ENCODE data around the gene AFAP1. TPM values are rescaled to one million over a fixed set of nuclear protein-coding genes. Genes with fewer than 3 reads are reported as not detected.

Gene AFAP1
- total and polyA plus RNA-seq, 2 donors (not counting 1 experiment from before 2014, with no cell fraction given), result 0.03 to 0.44 TPM

DNA sequence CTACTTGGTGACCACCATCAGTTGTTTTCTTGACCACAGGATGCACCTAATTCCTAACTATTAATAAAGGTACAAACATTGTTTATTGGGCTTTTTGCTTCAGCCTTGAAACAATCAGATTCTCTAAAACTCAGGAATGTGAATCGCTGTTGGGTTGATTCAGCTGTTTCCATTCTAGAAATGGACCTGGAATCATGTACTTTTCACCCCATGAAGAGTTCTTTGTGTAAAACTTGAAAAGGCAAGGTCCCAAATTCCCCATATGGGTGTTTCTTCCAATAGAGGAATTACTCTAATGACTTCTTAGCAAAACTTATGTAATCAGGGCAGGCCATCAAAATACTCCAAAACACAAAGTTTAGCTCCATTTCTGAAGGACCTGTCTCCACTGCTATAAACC is 7.4 kb downstream of the AFAP1 start:
- ATAC-seq (ENCODE audit: low read depth) (no peak), DNase-seq (no peak)
- TF ChIP-seq, protein P1, sequence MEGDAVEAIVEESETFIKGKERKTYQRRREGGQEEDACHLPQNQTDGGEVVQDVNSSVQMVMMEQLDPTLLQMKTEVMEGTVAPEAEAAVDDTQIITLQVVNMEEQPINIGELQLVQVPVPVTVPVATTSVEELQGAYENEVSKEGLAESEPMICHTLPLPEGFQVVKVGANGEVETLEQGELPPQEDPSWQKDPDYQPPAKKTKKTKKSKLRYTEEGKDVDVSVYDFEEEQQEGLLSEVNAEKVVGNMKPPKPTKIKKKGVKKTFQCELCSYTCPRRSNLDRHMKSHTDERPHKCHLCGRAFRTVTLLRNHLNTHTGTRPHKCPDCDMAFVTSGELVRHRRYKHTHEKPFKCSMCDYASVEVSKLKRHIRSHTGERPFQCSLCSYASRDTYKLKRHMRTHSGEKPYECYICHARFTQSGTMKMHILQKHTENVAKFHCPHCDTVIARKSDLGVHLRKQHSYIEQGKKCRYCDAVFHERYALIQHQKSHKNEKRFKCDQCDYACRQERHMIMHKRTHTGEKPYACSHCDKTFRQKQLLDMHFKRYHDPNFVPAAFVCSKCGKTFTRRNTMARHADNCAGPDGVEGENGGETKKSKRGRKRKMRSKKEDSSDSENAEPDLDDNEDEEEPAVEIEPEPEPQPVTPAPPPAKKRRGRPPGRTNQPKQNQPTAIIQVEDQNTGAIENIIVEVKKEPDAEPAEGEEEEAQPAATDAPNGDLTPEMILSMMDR (IDR thresholded peaks at IDR 0.05), result no peak
- Mint-ChIP-seq H3K27ac (no peak overlapping the region), H3K27me3 (peaks cover 52% of the 10 kb centered on the region), H3K4me1 (no peaks in the 10 kb centered on the region), H3K4me3 (no peak overlapping the region), H3K9me3 (ENCODE audit: insufficient read depth) (no peaks in the 10 kb centered on the region)
- Histone ChIP-seq H2AFZ (ENCODE audit: insufficient read depth, low read depth, low read length, poor library complexity, severe bottlenecking) (no peak overlapping the region), H3K79me2 (ENCODE audit: control insufficient read depth, insufficient read depth, low read length) (no peaks in the 10 kb centered on the region), H3K27ac (ENCODE audit: low read length in 2 of 2) (no peak overlapping the region), H3K36me3 (replicated peaks in 1 of 2; ENCODE audit: control extremely low read depth in 1 of 2, control insufficient read depth in 1 of 2, extremely low read depth in 1 of 2, insufficient read depth in 2 of 2, low read length in 1 of 2) (no peaks in the 10 kb centered on the region), H3K9me3 (ENCODE audit: control extremely low read depth in 1 of 3, control insufficient read depth in 2 of 3, insufficient read depth in 1 of 3, low read length in 2 of 3) (no peaks in the 10 kb centered on the region), H4K20me1 (ENCODE audit: control insufficient read depth, insufficient read depth, low read length, poor library complexity, severe bottlenecking) (no peaks in the 10 kb centered on the region), H3K4me1 (ENCODE audit: control insufficient read depth in 2 of 2, insufficient read depth in 2 of 2, low read length in 2 of 2) (no peaks in the 10 kb centered on the region), H3K4me3 (ENCODE audit: control extremely low read depth in 1 of 5, extremely low read depth in 1 of 5, insufficient read depth in 1 of 5, low read depth in 2 of 5, low read length in 4 of 5) (no peak overlapping the region), H3K4me2 (replicated peaks; ENCODE audit: low read depth, low read length, poor library complexity, severe bottlenecking) (no peak overlapping the region), H3K9ac (ENCODE audit: low read length) (no peak overlapping the region), H3K27me3 (replicated peaks in 1 of 4; ENCODE audit: control extremely low read depth in 1 of 4, control insufficient read depth in 3 of 4, insufficient read depth in 4 of 4, low read length in 3 of 4) (peaks cover 0 to 10% (median 8%) of the 10 kb centered on the region in 4 experiments)
- POLR2A ChIA-PET, result no interaction called here
- WGBS (ENCODE audit: insufficient coverage), result no CpG with 5 or more reads among the region's 1 CpG
- intact Hi-C loops (cut with micrococcal nuclease), result loop anchor here (10.0 kb wide), 1 partner anchor 263 kb away; the partner anchor contains the start of gene SH3TC1
- CTCF ChIA-PET, result no interaction called here

DNA sequence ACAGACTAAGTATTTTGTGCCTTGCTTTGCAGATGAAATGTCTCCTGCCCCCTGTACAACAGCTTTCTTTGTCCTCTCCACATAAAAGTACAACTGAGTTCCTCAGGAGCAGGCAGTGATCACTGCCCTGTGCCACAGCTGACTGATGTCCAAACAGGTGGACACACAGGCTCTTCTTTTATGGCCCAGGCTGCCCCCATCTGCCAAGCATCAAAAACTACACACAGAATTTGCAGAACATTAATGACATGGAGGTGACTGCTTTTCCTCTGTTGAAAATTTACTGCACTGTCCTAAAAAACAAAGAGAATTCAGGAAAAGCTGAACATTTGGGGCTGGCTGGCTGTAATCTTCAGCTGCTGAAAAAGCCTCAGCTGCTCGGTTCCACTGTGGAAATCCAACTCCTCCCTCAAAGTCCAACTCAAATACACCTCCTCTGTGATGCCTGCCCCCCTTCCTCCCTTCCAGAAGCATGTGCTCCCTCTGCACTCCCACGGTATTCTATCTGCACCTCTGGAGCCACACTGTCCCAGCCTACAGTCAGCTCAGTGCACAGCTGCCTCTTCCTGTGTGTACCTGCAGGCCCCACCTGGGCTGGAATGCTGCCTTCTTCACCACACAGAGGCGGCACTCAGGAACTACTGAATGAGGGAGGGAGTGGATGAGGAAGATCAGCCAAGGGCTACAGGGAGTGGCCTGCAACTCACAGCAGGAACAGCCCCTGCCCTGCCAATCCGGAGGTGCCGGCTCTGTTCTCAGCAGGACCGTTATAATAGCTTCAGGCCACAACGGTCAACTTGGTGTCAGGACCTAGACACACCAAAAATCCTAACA is 10.3 kb downstream of the AFAP1 start:
- Mint-ChIP-seq H3K4me1 (no peaks in the 10 kb centered on the region), H3K27me3 (peaks cover 37% of the 10 kb centered on the region), H3K4me3 (no peak overlapping the region), H3K27ac (no peak overlapping the region), H3K9me3 (ENCODE audit: insufficient read depth) (no peaks in the 10 kb centered on the region)
- DNase-seq (no peak), ATAC-seq (ENCODE audit: low read depth) (no peak)
- CTCF ChIA-PET, result no interaction called here
- peaks cover 0 to 6% (median 1%) of the 10 kb centered on the region in 4 experiments for H3K27me3 ChIP-seq (replicated peaks in 1 of 4; ENCODE audit: control extremely low read depth in 1 of 4, control insufficient read depth in 3 of 4, insufficient read depth in 4 of 4, low read length in 3 of 4)
- no peaks in the 10 kb centered on the region for H3K9me3 ChIP-seq (ENCODE audit: control extremely low read depth in 1 of 3, control insufficient read depth in 2 of 3, insufficient read depth in 1 of 3, low read length in 2 of 3)
- no peak overlapping the region for H3K4me2 ChIP-seq (replicated peaks; ENCODE audit: low read depth, low read length, poor library complexity, severe bottlenecking)
- H3K9ac ChIP-seq (ENCODE audit: low read length), result no peak overlapping the region
- no peaks in the 10 kb centered on the region for H4K20me1 ChIP-seq (ENCODE audit: control insufficient read depth, insufficient read depth, low read length, poor library complexity, severe bottlenecking)
- TF ChIP-seq, protein P1 (IDR thresholded peaks at IDR 0.05), result no peak
- no peak for TF ChIP-seq EZH2 (IDR thresholded peaks at IDR 0.05; ENCODE audit: borderline replicate concordance, insufficient read depth, low read depth, low read length, poor library complexity, severe bottlenecking)
- H3K79me2 ChIP-seq (ENCODE audit: control insufficient read depth, insufficient read depth, low read length), result no peaks in the 10 kb centered on the region
- POLR2A ChIA-PET, result no interaction called here
- H3K4me3 ChIP-seq (ENCODE audit: control extremely low read depth in 1 of 5, extremely low read depth in 1 of 5, insufficient read depth in 1 of 5, low read depth in 2 of 5, low read length in 4 of 5), result no peak overlapping the region
- H2AFZ ChIP-seq (ENCODE audit: insufficient read depth, low read depth, low read length, poor library complexity, severe bottlenecking), result no peak overlapping the region
- no peaks in the 10 kb centered on the region for H3K4me1 ChIP-seq (ENCODE audit: control insufficient read depth in 2 of 2, insufficient read depth in 2 of 2, low read length in 2 of 2)
- H3K36me3 ChIP-seq (replicated peaks in 1 of 2; ENCODE audit: control extremely low read depth in 1 of 2, control insufficient read depth in 1 of 2, extremely low read depth in 1 of 2, insufficient read depth in 2 of 2, low read length in 1 of 2), result no peaks in the 10 kb centered on the region
- no peak overlapping the region for H3K27ac ChIP-seq (ENCODE audit: low read length in 2 of 2)
- whole genome bisulfite sequencing (ENCODE audit: insufficient coverage), result 36% methylated on average over 7 of the region's 7 CpGs
- intact Hi-C loops (cut with micrococcal nuclease), result no loop called here

Measured in B cell (primary cell).